Right lobe of liver (tissue), 6 donors: ENCODE data around the gene ZBTB33. TPM values are rescaled to one million over a fixed set of nuclear protein-coding genes. Genes with fewer than 3 reads are reported as not detected.
A peak's percentile ranks its signal among the peaks of the same experiment; 100 is the strongest.

ENCODE experiments used
- ATAC-seq, 4 donors: fragments of 200-7000 bp; cut with Tn5 transposase; one replicate each; pipeline ENCODE4 v1.9.1; 2020; ENCODE audit warnings: mild to moderate bottlenecking in 4 of 4, moderate library complexity in 4 of 4
- DNase-seq, 3 donors: peaks; one replicate each; pipeline ENCODE4 v3.0.0-alpha.2; 2020
- H3K27ac ChIP-seq, 3 donors: fragments of 200-600 bp; one replicate each; pipeline ENCODE4 v1.8.0; 2022
- H3K27me3 ChIP-seq, 2 donors: fragments of 200-600 bp; one replicate each; pipeline ENCODE4 v1.8.0; 2022
- H3K36me3 ChIP-seq, 4 donors: fragments of 200-600 bp; sonication (generic) in 1 of 4; one replicate each; pipeline versions ENCODE4 v1.5.1 to v1.8.0; 2017 to 2022; ENCODE audit warnings: control low read depth in 1 of 4
- H3K4me1 ChIP-seq, 4 donors: fragments of 200-600 bp; sonication (generic) in 1 of 4; one replicate each; pipeline versions ENCODE4 v1.5.1 to v1.8.0; 2017 to 2022; ENCODE audit warnings: control low read depth in 1 of 4
- H3K4me3 ChIP-seq, 3 donors: fragments of 200-600 bp; one replicate each; pipeline ENCODE4 v1.8.0; 2022
- H3K9me3 ChIP-seq, 4 donors: fragments of 200-600 bp; sonication (generic) in 1 of 4; one replicate each; pipeline versions ENCODE4 v1.5.1 to v1.8.0; 2017 to 2022; ENCODE audit warnings: control low read depth in 1 of 4
- POLR2A ChIP-seq: fragments of 450-650 bp; IDR thresholded peaks from one replicate; pipeline ENCODE4 v1.6.1; 2017; ENCODE audit warnings: antibody characterized with exemption, mild to moderate bottlenecking
- WGBS: methylation state at CpG from one replicate; pipeline ENCODE4 v1.1.6; 2018; ENCODE audit warnings: low coverage, low lambda C conversion rate; ENCODE audit not compliant: insufficient coverage; ENCODE audit errors: missing lambda C conversion rate; 5-methylcytosine and 5-hydroxymethylcytosine counted together
- intact Hi-C, 2 donors: fragments of 100-400 bp; cut with DNase I; formaldehyde crosslinking; loops; one replicate each; pipeline versions ENCODE4 v1.11.2 to v1.14.1; 2022
- total RNA-seq, 6 experiments: library from RNA; depleted of rRNA in 2 of 6; stranded (reverse); fragments of >200 nt in 2 of 6; fragmentation: NEBNext Ultra II Directional in 3 of 6; extraction: Animal tissue kit (Norgen Biotek cat#: 25700) in 3 of 6; gene quantifications; one replicate each; pipeline versions ENCODE4 v1.1.0 to v1.2.4, GENCODE V29; 2016 to 2023
- TF ChIP-seq, protein P1 (sequence below), 4 donors: fragments of 200-600 bp in 3 of 4; fragments of 450-650 bp in 1 of 4; IDR thresholded peaks; one replicate each; pipeline versions ENCODE4 v1.5.1 to v1.8.0; 2016 to 2022; ENCODE audit warnings: antibody characterized with exemption in 4 of 4, mild to moderate bottlenecking in 2 of 4
- donor health status: DM: no; HTN: yes; CAD: no.
- donor health status: DM: no; HTN: no; CAD: no.
- donor health status: DM: no; HTN: no; CAD: no.
- donor health status: DM: no; HTN: yes; CAD: no.
- donor health status: DM: no; HTN: yes; CAD: no.

The ZBTB33 gene
- total RNA-seq, 6 experiments from 2014 or later = 9.9 to 21.0 (median 15.7) TPM

DNA sequence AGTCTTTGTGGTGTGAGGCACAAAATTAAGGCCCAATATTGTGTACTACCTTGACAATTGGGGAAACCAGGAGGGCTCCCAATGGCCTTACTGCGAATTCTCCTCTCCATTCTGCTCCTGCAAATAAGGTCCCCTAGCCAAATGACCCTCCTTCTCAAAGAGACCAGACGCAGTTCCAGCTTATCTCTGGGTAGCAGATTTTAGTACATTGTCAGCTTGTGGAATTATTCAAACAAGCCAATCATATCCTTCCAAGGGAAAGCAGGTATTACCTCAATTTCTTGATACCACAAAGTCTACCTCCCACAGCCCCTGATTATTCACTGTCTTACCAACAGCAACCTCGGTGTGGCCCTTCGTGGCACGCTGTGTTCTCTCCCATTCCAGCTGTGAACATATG lies 7.8 kb upstream of the ZBTB33 start:
- no peak for ATAC-seq
- TF ChIP-seq POLR2A = no peak
- TF ChIP-seq, protein P1, sequence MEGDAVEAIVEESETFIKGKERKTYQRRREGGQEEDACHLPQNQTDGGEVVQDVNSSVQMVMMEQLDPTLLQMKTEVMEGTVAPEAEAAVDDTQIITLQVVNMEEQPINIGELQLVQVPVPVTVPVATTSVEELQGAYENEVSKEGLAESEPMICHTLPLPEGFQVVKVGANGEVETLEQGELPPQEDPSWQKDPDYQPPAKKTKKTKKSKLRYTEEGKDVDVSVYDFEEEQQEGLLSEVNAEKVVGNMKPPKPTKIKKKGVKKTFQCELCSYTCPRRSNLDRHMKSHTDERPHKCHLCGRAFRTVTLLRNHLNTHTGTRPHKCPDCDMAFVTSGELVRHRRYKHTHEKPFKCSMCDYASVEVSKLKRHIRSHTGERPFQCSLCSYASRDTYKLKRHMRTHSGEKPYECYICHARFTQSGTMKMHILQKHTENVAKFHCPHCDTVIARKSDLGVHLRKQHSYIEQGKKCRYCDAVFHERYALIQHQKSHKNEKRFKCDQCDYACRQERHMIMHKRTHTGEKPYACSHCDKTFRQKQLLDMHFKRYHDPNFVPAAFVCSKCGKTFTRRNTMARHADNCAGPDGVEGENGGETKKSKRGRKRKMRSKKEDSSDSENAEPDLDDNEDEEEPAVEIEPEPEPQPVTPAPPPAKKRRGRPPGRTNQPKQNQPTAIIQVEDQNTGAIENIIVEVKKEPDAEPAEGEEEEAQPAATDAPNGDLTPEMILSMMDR (IDR thresholded peaks at IDR 0.05) = no peak
- Histone ChIP-seq H3K4me1 (no peaks in the 10 kb centered on the region), H3K36me3 (no peaks in the 10 kb centered on the region), H3K27me3 (no peaks in the 10 kb centered on the region), H3K4me3 (no peak overlapping the region), H3K27ac (no peak overlapping the region), H3K9me3 (no peaks in the 10 kb centered on the region)
- 50% methylated on average over 5 of the region's 5 CpGs for WGBS
- intact Hi-C loops = no loop called here
- no peak for DNase-seq

DNA sequence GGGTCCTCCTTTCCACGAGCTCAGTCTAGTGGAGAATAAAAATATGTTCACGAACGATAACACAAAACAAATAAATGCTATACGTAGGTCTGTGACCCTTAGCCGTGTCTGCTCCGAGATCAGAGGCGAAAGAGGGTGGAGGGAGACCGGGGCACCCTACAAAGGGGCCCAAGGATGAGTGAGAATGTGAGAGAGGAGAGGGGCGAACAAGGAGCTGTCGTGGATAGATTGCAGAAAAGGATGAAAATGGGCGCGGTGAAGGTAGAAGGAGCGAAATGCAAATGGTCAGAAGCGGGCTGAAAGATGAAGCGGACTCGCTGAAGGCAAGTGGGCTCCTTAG lies 6.2 kb upstream of the ZBTB33 start:
- Histone ChIP-seq H3K27me3 (no peaks in the 10 kb centered on the region), H3K27ac (peak overlapping the region; percentile 74 to 82 (median 77)), H3K4me1 (no peaks in the 10 kb centered on the region), H3K36me3 (no peaks in the 10 kb centered on the region), H3K9me3 (no peaks in the 10 kb centered on the region), H3K4me3 (peak overlapping the region; percentile 56 to 69 (median 61))
- ATAC-seq (peak in 3 of 4 donors; percentile 6 to 21 (median 20)), DNase-seq (no peak)
- 16% methylated on average over 16 of the region's 16 CpGs for WGBS
- TF ChIP-seq, protein P1 (IDR thresholded peaks at IDR 0.05) = no peak
- TF ChIP-seq POLR2A = no peak
- intact Hi-C loops = no loop called here

DNA sequence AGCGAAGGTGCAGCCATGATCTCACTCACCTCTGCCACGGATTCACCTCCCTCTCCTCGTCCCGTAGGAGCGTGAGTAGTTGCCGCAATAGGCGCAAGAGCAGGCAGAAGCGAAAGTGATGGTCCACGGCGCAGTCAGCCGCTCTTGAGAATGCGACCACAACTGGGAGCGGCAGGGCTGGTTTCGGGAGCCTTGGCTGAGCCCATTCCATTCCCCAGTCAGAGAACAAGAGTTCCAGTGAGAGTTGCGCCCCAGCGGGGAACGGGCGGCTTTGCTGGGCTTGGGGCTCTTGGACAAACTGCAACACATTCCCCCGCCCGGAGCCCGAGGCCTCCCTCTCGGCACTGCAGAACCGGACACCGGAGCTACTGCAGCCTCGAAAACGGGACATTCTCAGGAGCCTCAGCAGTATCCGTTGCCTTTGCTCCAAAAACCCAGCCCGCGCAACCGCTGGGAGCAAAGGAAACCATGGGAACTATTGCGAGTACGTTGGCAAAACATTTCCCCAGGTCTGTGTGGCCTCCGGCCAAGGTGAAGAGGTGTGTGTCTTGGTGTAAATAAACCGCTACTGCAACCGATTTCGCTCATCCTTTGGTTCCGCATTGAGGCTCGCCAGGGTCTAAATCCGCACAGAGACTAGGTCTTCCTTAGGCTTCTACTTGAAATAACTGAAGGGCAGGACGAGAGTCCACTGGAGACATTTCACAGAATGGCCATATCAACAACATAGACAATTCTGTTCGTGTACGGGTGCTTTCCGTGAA lies 5.7 kb upstream of the ZBTB33 start:
- DNase-seq (peak; percentile 59 to 76 (median 73)), ATAC-seq (peak; percentile 87 to 96 (median 91))
- intact Hi-C loops = no loop called here
- Histone ChIP-seq H3K4me3 (peak overlapping the region; percentile 56 to 69 (median 61)), H3K36me3 (no peaks in the 10 kb centered on the region), H3K27ac (peak overlapping the region; percentile 74 to 82 (median 77)), H3K4me1 (no peaks in the 10 kb centered on the region), H3K27me3 (no peaks in the 10 kb centered on the region), H3K9me3 (no peaks in the 10 kb centered on the region)
- peak; percentile 33 for TF ChIP-seq POLR2A
- TF ChIP-seq, protein P1 (IDR thresholded peaks at IDR 0.05) = no peak
- 26% methylated on average over 17 of the region's 43 CpGs for WGBS

DNA sequence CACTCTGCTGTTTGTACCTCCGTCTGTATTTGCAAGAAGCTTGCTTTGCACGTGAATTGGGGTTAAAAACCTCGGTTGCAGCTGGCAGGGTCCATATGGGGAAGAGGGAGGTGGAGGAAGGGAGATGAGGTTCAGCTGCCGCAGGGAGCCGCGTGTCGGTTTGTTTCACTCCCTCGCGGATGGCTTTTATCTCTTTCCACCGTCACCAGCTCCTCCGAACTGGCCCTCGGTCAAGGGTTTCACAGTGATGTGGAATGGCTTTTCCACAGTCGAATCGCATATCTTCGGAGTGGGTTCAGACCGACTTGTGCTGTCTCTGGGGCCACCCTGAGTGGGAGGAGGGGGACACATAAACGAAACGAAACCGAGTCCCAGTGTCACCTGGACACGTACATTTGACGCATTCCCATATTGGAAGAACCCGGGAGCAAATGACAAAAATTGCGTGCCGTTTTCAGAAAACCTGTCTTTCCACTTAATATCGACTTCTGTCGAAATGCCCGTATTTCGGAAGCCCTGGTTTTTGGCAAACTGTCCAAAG lies 929 bp downstream of the ZBTB33 start:
- peak in 2 of 3 donors; percentile 29 to 53 for DNase-seq
- H3K4me1 ChIP-seq = no peaks in the 10 kb centered on the region
- peaks cover 0 to 11% (median 0%) of the 10 kb centered on the region in 4 donors for H3K36me3 ChIP-seq
- no peaks in the 10 kb centered on the region for H3K9me3 ChIP-seq
- 35% methylated on average over 28 of the region's 28 CpGs for WGBS
- H3K4me3 ChIP-seq = peak overlapping the region; percentile 56 to 71 (median 61)
- intact Hi-C loops = no loop called here
- H3K27me3 ChIP-seq = no peaks in the 10 kb centered on the region
- H3K27ac ChIP-seq = peak overlapping the region; percentile 83 to 85 (median 85)
- peak; percentile 32 to 59 (median 48) for ATAC-seq
- TF ChIP-seq, protein P1 (IDR thresholded peaks at IDR 0.05) = no peak
- TF ChIP-seq POLR2A = no peak
